CD4-positive, alpha-beta memory T cell (primary cell): ENCODE data around the gene PATJ. TPM values are rescaled to one million over a fixed set of nuclear protein-coding genes. Genes with fewer than 3 reads are reported as not detected.

Experiments used
- CTCF ChIA-PET: fragments of 350-600 bp; sonication (Branson Sonifier 250); formaldehyde crosslinking; loops from one replicate; lab custom pipeline; 2021; ENCODE audit warnings: inconsistent platforms; ENCODE audit not compliant: partially characterized antibody; lab: Charles Lee
- POLR2A ChIA-PET: fragments of 350-600 bp; sonication (Branson Sonifier 250); formaldehyde crosslinking; loops from one replicate; lab custom pipeline; 2021; ENCODE audit not compliant: partially characterized antibody; lab: Charles Lee
- DNase-seq, 5 donors: peaks; one replicate each; pipeline versions ENCODE4 v3.0.0 to v3.0.0-alpha.2; 2020 to 2022; ENCODE audit warnings: mixed read lengths in 1 of 5
- H3K27ac ChIP-seq: one replicate; pipeline ENCODE4 v1.7.0; 2013; ENCODE audit warnings: low read depth, low read length
- H3K27me3 ChIP-seq: 2 replicates; pipeline ENCODE4 v1.7.0; 2013; ENCODE audit warnings: mild to moderate bottlenecking, low read length, moderate library complexity; ENCODE audit not compliant: insufficient read depth
- H3K36me3 ChIP-seq: 2 replicates; pipeline ENCODE4 v1.7.0; 2013; ENCODE audit warnings: mild to moderate bottlenecking, low read length, moderate library complexity; ENCODE audit not compliant: insufficient read depth
- H3K4me1 ChIP-seq: 2 replicates; pipeline ENCODE4 v1.7.0; 2013; ENCODE audit warnings: mild to moderate bottlenecking, low read length, moderate library complexity; ENCODE audit not compliant: insufficient read depth
- H3K4me3 ChIP-seq, 2 donors: one replicate each; pipeline ENCODE4 v1.7.0; 2013; ENCODE audit warnings: low read length in 2 of 2, mild to moderate bottlenecking in 1 of 2
- H3K9me3 ChIP-seq, 2 donors: one replicate each; pipeline ENCODE4 v1.7.0; 2013; ENCODE audit warnings: low read length in 2 of 2, control low read depth in 1 of 2; ENCODE audit not compliant: control insufficient read depth in 1 of 2
- H3K27ac Mint-ChIP-seq, 7 donors: one replicate each; pipeline ENCODE4 v1.8.0; 2020 to 2021; ENCODE audit warnings: mixed read lengths in 7 of 7, mild to moderate bottlenecking in 6 of 7, inconsistent platforms in 3 of 7, moderate library complexity in 3 of 7
- H3K27me3 Mint-ChIP-seq, 2 donors: one replicate each; pipeline ENCODE4 v1.8.0; 2020 to 2021; ENCODE audit warnings: mixed read lengths in 2 of 2
- H3K36me3 Mint-ChIP-seq, 2 donors: one replicate each; pipeline ENCODE4 v1.8.0; 2020 to 2021; ENCODE audit warnings: mixed read lengths in 2 of 2, inconsistent platforms in 1 of 2, mild to moderate bottlenecking in 1 of 2
- H3K4me1 Mint-ChIP-seq, 4 donors: one replicate each; pipeline ENCODE4 v1.8.0; 2020 to 2021; ENCODE audit warnings: mixed read lengths in 4 of 4, mild to moderate bottlenecking in 1 of 4
- H3K4me3 Mint-ChIP-seq, 8 donors: one replicate each; pipeline ENCODE4 v1.8.0; 2020 to 2021; ENCODE audit warnings: mixed read lengths in 8 of 8, mild to moderate bottlenecking in 7 of 8, moderate library complexity in 6 of 8, inconsistent platforms in 3 of 8
- H3K9me3 Mint-ChIP-seq, 8 donors: one replicate each; pipeline ENCODE4 v1.8.0; 2020 to 2021; ENCODE audit warnings: mixed read lengths in 8 of 8, mild to moderate bottlenecking in 5 of 8, inconsistent platforms in 3 of 8, moderate library complexity in 1 of 8
- intact Hi-C: fragments of 100-400 bp; cut with micrococcal nuclease; formaldehyde crosslinking; loops from one replicate; pipeline ENCODE4 v1.15.1; 2023
- polyA plus RNA-seq, 2 donors: library from polyadenylated mRNA; unstranded; fragments of 300-500 nt; fragmentation: Illumina TruSeq; gene quantifications; one replicate each; pipeline ENCODE4 v1.2.3, GENCODE V29; 2021
- total RNA-seq, 2 experiments: library from RNA; stranded (reverse); gene quantifications; one replicate each; pipeline ENCODE4 v1.2.3, GENCODE V29; 2021

Gene PATJ
- total and polyA plus RNA-seq, 4 experiments from 2014 or later = 10.1 to 49.0 (median 38.0) TPM

DNA sequence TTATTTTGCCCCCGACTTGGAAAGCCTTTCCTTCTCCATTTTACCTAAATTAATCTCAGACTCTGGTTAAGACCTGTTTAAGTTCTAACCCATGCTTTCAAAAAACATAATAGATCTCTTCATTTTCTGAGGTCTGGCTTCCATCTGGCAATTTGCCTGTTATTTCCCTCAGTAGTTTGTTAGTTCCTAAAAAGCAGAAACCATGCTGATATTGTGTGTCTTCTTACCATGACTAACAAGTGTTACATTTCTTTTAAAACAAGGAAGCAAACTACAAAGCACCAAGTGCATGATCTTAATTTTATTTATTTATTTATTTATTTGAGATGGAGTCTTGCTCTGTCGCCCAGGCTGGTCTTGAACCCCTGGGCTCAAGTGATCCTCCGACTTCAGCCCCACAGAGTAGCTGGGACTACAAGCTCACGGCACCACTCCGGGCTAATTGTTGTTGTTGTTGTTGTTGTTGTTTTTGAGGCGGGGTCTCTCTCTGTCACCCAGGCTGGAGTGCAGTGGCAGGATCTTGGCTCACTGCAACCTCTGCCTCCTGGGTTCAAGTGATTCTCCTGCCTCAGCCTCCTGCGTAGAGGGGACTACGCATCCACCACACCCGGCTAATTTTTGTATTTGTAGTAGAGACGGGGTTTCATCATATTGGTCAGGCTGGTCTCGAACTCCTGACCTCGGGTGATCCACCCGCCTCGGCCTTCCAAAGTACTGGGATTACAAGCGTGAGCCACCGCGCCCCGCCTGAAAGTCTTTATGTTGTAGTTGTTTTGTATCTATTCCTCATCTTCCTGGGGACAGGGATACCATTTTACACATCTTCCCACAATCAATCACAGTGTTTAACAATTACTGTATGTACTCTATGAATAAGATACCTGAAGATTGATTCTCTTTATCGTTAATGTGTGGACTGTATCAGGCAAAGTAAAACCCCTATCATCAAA lies 1.3 kb upstream of the PATJ start:
- H3K4me1 Mint-ChIP-seq = peaks cover 25 to 36% (median 30%) of the 10 kb centered on the region in 4 donors
- peaks cover 0 to 8% of the 10 kb centered on the region in 2 donors for H3K36me3 Mint-ChIP-seq
- H3K4me3 ChIP-seq = no peak overlapping the region
- intact Hi-C loops = no loop called here
- DNase-seq = no peak
- no peaks in the 10 kb centered on the region for H3K27me3 ChIP-seq
- POLR2A ChIA-PET = interaction anchor here (0.9 to 1.2 kb wide), 2 partner anchors 16 to 44 kb away, joined by 3 to 4 read pairs; no protein-coding TSS in a partner anchor
- H3K9me3 ChIP-seq = no peaks in the 10 kb centered on the region
- H3K27ac ChIP-seq = peak overlapping the region; percentile 59
- H3K4me3 Mint-ChIP-seq = peak overlapping the region; percentile 94 to 98 (median 96)
- peaks cover 0 to 2% (median 0%) of the 10 kb centered on the region in 8 donors for H3K9me3 Mint-ChIP-seq
- H3K27me3 Mint-ChIP-seq = peaks cover 0 to 1% of the 10 kb centered on the region in 2 donors
- H3K4me1 ChIP-seq = peaks cover 26% of the 10 kb centered on the region
- no peaks in the 10 kb centered on the region for H3K36me3 ChIP-seq
- H3K27ac Mint-ChIP-seq = peak overlapping the region; percentile 30 to 96 (median 93)
- CTCF ChIA-PET = no interaction called here

DNA sequence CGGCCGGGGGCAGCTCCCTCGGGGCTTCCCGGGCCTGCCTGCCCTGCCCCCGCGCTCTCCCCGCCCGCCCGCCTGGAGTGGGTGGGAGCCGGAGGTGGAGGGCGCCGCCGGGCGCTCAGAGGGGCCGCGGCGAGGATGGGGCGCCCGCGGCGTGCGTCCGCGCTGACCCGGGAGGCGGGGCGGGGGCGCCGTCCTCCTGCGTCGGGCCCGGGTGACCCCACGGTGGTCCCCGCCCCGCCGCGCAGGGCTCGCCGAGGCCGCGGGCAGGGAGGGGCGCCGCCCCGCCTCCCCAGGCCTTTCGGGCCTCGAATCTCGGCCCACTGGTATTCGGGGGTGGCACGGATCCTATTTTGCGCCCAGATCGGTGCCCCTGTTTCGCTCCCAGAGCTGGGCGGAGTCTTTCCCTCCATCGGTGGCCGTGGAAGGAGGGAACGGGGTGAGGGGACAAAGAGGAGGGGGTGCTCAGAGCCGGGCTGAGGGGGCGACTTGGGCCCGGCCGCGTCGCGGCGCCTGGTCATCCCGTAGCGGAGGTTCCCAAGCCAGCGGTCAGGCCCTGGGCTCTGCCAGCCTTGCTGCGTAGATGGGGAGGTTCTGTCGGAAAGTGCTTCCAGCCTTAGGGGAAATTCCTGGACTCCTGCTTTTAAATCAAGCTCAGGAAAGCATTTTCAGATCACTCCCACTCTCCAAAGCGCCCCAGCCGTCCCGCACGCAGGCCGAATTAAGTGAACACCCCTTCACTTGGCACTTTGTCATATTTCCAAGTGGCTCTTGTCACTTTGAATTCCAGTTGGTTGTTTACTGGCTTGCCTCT lies 545 bp downstream of the PATJ start:
- peak overlapping the region; percentile 62 to 88 (median 80) for H3K4me3 Mint-ChIP-seq
- no peaks in the 10 kb centered on the region for H3K9me3 ChIP-seq
- peaks cover 4 to 9% of the 10 kb centered on the region in 2 donors for H3K36me3 Mint-ChIP-seq
- no peak for DNase-seq
- peaks cover 25% of the 10 kb centered on the region for H3K4me1 ChIP-seq
- intact Hi-C loops = loop anchor here (1.0 to 2.0 kb wide), 2 partner anchors 18 to 40 kb away; partner anchors contain the start of gene TM2D1
- no peaks in the 10 kb centered on the region for H3K27me3 Mint-ChIP-seq
- no peaks in the 10 kb centered on the region for H3K27me3 ChIP-seq
- H3K27ac Mint-ChIP-seq = peak overlapping the region; percentile 49 to 91 (median 78)
- peak overlapping the region in 1 of 2 donors; percentile 69 for H3K4me3 ChIP-seq
- ChIA-PET POLR2A (interaction anchor here (0.8 to 2.4 kb wide), 3 partner anchors 17 to 43 kb away, joined by 3 to 16 read pairs (median 4); partner anchors contain the start of gene TM2D1), CTCF (no interaction called here)
- peaks cover 0 to 2% (median 0%) of the 10 kb centered on the region in 8 donors for H3K9me3 Mint-ChIP-seq
- H3K27ac ChIP-seq = peak overlapping the region; percentile 59
- H3K36me3 ChIP-seq = no peaks in the 10 kb centered on the region
- H3K4me1 Mint-ChIP-seq = peaks cover 30 to 44% (median 35%) of the 10 kb centered on the region in 4 donors

DNA sequence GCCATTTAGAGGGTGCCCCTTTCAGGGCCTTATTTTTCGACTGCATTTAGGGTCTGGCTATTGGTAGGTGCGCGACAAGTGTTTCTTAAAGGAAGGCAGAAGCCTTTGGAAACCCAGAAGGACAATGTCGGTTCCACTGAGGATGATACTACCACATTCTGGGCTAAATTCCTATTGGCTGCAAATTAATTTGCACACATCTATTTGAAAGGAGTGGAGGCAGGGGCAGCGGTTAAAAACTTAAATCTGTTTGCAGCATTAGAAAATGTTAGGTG lies 1.1 kb downstream of the PATJ start:
- POLR2A ChIA-PET = interaction anchor here (0.8 to 2.4 kb wide), 2 partner anchors 18 to 39 kb away, joined by 3 to 16 read pairs; partner anchors contain the start of gene TM2D1
- Mint-ChIP-seq H3K27ac (peak overlapping the region; percentile 49 to 91 (median 78)), H3K4me3 (peak overlapping the region; percentile 62 to 88 (median 80)), H3K9me3 (peaks cover 0 to 2% (median 0%) of the 10 kb centered on the region in 8 donors), H3K27me3 (no peaks in the 10 kb centered on the region), H3K36me3 (peaks cover 4 to 9% of the 10 kb centered on the region in 2 donors), H3K4me1 (peaks cover 30 to 44% (median 35%) of the 10 kb centered on the region in 4 donors)
- peak in 1 of 5 donors; percentile 7 for DNase-seq
- peaks cover 25% of the 10 kb centered on the region for H3K4me1 ChIP-seq
- CTCF ChIA-PET = interaction anchor here (1.1 kb wide), 1 partner anchor 11 kb away, joined by 4 read pairs; no protein-coding TSS in a partner anchor
- H3K9me3 ChIP-seq = no peaks in the 10 kb centered on the region
- H3K4me3 ChIP-seq = no peak overlapping the region
- no peaks in the 10 kb centered on the region for H3K27me3 ChIP-seq
- H3K27ac ChIP-seq = peak overlapping the region; percentile 59
- H3K36me3 ChIP-seq = no peaks in the 10 kb centered on the region
- intact Hi-C loops = loop anchor here (2.0 kb wide), 1 partner anchor 39 kb away; no protein-coding TSS in a partner anchor

DNA sequence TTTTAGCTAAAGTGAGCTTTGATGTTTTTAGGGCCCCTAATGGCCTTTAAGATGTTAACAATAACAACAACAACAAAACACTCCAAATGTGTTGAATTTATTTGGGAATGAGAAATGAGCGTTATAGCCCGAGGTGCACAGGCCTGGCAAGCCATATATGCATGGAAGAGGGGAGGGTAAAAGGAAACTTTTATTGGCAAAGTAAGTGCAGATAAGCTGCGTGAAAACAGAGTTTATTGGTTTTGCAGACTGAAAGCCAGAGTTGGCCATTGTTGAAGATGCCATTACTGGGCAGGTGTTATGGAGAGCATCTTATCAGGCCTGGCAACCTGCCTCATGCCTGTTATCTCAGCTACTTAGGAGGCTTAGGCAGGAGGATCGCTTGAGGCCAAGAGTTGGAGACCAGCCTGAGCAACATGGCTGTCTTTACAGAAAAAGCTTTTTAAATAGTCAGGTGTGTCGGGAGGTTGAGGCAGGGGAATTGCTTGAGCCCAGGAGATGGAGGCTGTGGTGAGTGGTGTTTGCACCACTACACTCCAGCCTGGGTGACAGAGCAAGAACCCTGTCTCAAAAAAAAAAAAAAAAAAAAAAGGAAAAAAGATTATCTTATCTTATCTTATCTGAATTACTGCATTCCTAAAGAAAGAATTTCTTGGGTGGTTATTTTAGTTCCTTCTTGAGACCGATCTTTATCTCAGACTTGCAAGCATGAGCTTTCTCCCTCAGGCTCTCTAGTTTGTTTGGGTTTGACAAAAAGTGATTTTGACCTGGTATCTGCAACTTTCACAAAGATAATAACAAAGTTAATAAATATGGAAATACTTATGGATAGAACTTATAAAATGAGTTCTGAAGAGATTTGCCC lies 1.7 kb downstream of the PATJ start:
- no peaks in the 10 kb centered on the region for H3K9me3 Mint-ChIP-seq
- peak overlapping the region; percentile 51 to 91 (median 78) for H3K27ac Mint-ChIP-seq
- Histone ChIP-seq H3K27ac (no peak overlapping the region), H3K4me3 (no peak overlapping the region), H3K4me1 (peaks cover 25% of the 10 kb centered on the region), H3K36me3 (no peaks in the 10 kb centered on the region), H3K9me3 (no peaks in the 10 kb centered on the region), H3K27me3 (no peaks in the 10 kb centered on the region)
- ChIA-PET CTCF (interaction anchor here (0.7 to 1.2 kb wide), 4 partner anchors 9 to 35 kb away, joined by 3 to 4 read pairs (median 3); no protein-coding TSS in a partner anchor), POLR2A (interaction anchor here (0.8 to 2.4 kb wide), 3 partner anchors 18 to 40 kb away, joined by 3 to 16 read pairs (median 3); partner anchors contain the start of gene TM2D1)
- peak overlapping the region; percentile 67 to 88 (median 80) for H3K4me3 Mint-ChIP-seq
- H3K36me3 Mint-ChIP-seq = peaks cover 4 to 9% of the 10 kb centered on the region in 2 donors
- DNase-seq = no peak
- no peaks in the 10 kb centered on the region for H3K27me3 Mint-ChIP-seq
- intact Hi-C loops = loop anchor here (2.0 kb wide), 1 partner anchor 39 kb away; no protein-coding TSS in a partner anchor
- peaks cover 29 to 41% (median 35%) of the 10 kb centered on the region in 4 donors for H3K4me1 Mint-ChIP-seq

DNA sequence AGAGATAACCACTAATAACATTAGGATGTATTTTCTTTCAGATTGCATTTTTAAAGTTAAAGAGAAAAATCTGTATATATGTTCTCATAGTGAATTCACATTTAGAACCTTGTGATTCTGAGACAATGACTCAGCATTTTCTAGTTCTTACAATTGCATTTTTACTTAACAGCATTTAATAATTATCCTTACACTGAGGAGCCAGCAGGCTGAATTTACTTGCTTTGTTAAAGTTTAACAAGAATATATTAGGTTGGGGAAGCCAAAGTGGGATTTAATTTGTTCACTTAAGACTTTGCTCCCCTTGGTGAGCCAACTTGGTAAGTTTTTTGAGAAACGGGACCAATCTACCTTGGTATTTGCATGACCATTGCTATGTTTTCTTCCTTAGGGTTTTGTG lies 4.5 kb downstream of the PATJ start:
- no peaks in the 10 kb centered on the region for H3K9me3 ChIP-seq
- peaks cover 4 to 5% of the 10 kb centered on the region in 2 donors for H3K36me3 Mint-ChIP-seq
- ChIA-PET POLR2A (no interaction called here), CTCF (no interaction called here)
- no peaks in the 10 kb centered on the region for H3K27me3 Mint-ChIP-seq
- intact Hi-C loops = no loop called here
- no peaks in the 10 kb centered on the region for H3K27me3 ChIP-seq
- peaks cover 23 to 36% (median 26%) of the 10 kb centered on the region in 4 donors for H3K4me1 Mint-ChIP-seq
- H3K4me3 Mint-ChIP-seq = no peak overlapping the region
- no peaks in the 10 kb centered on the region for H3K36me3 ChIP-seq
- no peak for DNase-seq
- peaks cover 18% of the 10 kb centered on the region for H3K4me1 ChIP-seq
- peak overlapping the region in 3 of 7 donors; percentile 1 to 75 (median 54) for H3K27ac Mint-ChIP-seq
- no peak overlapping the region for H3K4me3 ChIP-seq
- no peaks in the 10 kb centered on the region for H3K9me3 Mint-ChIP-seq
- H3K27ac ChIP-seq = no peak overlapping the region

DNA sequence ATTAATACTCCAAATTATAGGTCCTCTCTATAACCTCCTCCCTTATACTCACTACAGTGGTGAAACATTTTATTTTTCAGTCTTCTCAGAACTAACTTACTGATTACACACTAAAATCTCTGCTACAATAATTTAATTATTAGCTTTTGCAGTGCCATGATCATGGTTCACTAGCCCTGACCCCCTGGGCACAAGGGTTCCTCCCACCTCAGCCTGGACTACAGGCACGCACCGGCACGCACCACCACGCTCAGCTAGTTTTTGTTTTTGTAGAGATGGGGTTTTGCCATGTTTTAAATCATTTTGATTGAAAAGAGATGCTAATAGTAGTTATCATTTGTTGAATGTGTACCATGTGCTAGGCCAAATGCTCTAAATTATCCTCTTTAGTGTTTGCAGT lies 6.3 kb downstream of the PATJ start:
- CTCF ChIA-PET = interaction anchor here (0.9 kb wide), 1 partner anchor 12 kb away, joined by 4 read pairs; no protein-coding TSS in a partner anchor
- H3K4me3 ChIP-seq = no peak overlapping the region
- no peaks in the 10 kb centered on the region for H3K9me3 ChIP-seq
- H3K27me3 ChIP-seq = no peaks in the 10 kb centered on the region
- no peak for DNase-seq
- Mint-ChIP-seq H3K36me3 (peaks cover 2 to 7% of the 10 kb centered on the region in 2 donors), H3K4me3 (no peak overlapping the region), H3K9me3 (no peaks in the 10 kb centered on the region), H3K27ac (peak overlapping the region in 3 of 7 donors; percentile 37 to 66 (median 62)), H3K4me1 (peaks cover 18 to 27% (median 19%) of the 10 kb centered on the region in 4 donors), H3K27me3 (no peaks in the 10 kb centered on the region)
- intact Hi-C loops = no loop called here
- peaks cover 9% of the 10 kb centered on the region for H3K4me1 ChIP-seq
- POLR2A ChIA-PET = no interaction called here
- H3K27ac ChIP-seq = no peak overlapping the region
- no peaks in the 10 kb centered on the region for H3K36me3 ChIP-seq
